A549 (cell line): ENCODE data around the gene IRF8. TPM values are rescaled to one million over a fixed set of nuclear protein-coding genes. Genes with fewer than 3 reads are reported as not detected.
"Not testable (repeated sequence)": the region's sequence is repeated elsewhere in the genome, so short reads cannot be mapped to it uniquely, and the experiment has no call there.

Source experiments
- ATAC-seq, 2 experiments: fragments of 200-7000 bp in 1 of 2; fragments of >200 bp in 1 of 2; cut with Nextera tagmentation in 1 of 2; cut with Tn5 transposase in 1 of 2; 3 replicates each; pipeline versions ENCODE4 v1.8.0 to v1.9.1; 2018 to 2020; ENCODE audit warnings: mild to moderate bottlenecking in 1 of 2, moderate library complexity in 1 of 2
- CTCF ChIA-PET: fragments of 300-600 bp; sonication (Branson Sonifier 250); formaldehyde crosslinking; extraction: SDS; loops from one replicate; lab custom pipeline; 2021; ENCODE audit warnings: antibody characterized with exemption, inconsistent platforms; lab: Yijun Ruan, JAX
- POLR2A ChIA-PET: fragments of 350-600 bp; formaldehyde crosslinking; extraction: SDS; loops from one replicate; lab custom pipeline; 2021; ENCODE audit warnings: antibody characterized with exemption, inconsistent platforms; lab: Yijun Ruan, JAX
- DNase-seq, 2 experiments: peaks; one replicate each; pipeline versions ENCODE4 v3.0.0 to v3.0.0-alpha.2; 2011 to 2016; ENCODE audit warnings: low read depth in 1 of 2, low spot score in 1 of 2
- FAIRE-seq: peaks from 2 replicates; lab custom pipeline; 2011; peaks lifted over from hg19 to GRCh38; lab: Jason Lieb, UNC
- H3K27ac ChIP-seq, 2 experiments: fragments of >200 bp; sonication (Bioruptor Twin); formaldehyde crosslinking; 3 replicates each; pipeline ENCODE4 v1.5.1; 2016 to 2017
- H3K4me1 ChIP-seq: fragments of >200 bp; sonication (Bioruptor Twin); formaldehyde crosslinking; 3 replicates; pipeline ENCODE4 v1.6.1; 2016
- H3K4me2 ChIP-seq: fragments of >200 bp; sonication (Bioruptor Twin); formaldehyde crosslinking; 3 replicates; pipeline ENCODE4 v1.6.1; 2016
- H3K4me3 ChIP-seq: fragments of >200 bp; sonication (Bioruptor Twin); formaldehyde crosslinking; 3 replicates; pipeline ENCODE4 v1.5.1; 2016
- H3K9me3 ChIP-seq: fragments of >200 bp; sonication (Bioruptor Twin); formaldehyde crosslinking; 3 replicates; pipeline ENCODE4 v1.6.1; 2016
- BCL3 ChIP-seq: fragments of >200 bp; sonication (Bioruptor Twin); formaldehyde crosslinking; IDR thresholded peaks from 3 replicates; pipeline ENCODE4 v1.6.1; 2016
- BHLHE40 ChIP-seq: IDR thresholded peaks from 2 replicates; pipeline ENCODE4 v1.6.1; 2012; ENCODE audit warnings: low read depth, low read length, inconsistent platforms
- CHD2 ChIP-seq: fragments of 150-350 bp; IDR thresholded peaks from 2 replicates; pipeline ENCODE4 v1.6.1; 2014; ENCODE audit warnings: low read length; ENCODE audit not compliant: partially characterized antibody
- CTCF ChIP-seq: fragments of >200 bp; sonication (Bioruptor Twin); formaldehyde crosslinking; IDR thresholded peaks from 3 replicates; pipeline ENCODE4 v1.5.1; 2016
- E2F6 ChIP-seq: IDR thresholded peaks from 2 replicates; pipeline ENCODE4 v1.6.1; 2012; ENCODE audit warnings: low read depth, borderline replicate concordance
- EHF ChIP-seq: fragments of 250-450 bp; sonication (Bioruptor Pico); IDR thresholded peaks from 2 replicates; pipeline ENCODE4 v1.5.0; 2020; ENCODE audit warnings: mild to moderate bottlenecking
- EHMT2 ChIP-seq: fragments of 200-600 bp; sonication (generic); IDR thresholded peaks from 2 replicates; pipeline ENCODE4 v1.6.1; 2016; ENCODE audit warnings: antibody characterized with exemption, low read depth, mild to moderate bottlenecking, moderate library complexity
- ELK1 ChIP-seq: fragments of 150-350 bp; IDR thresholded peaks from 2 replicates; pipeline ENCODE4 v1.6.1; 2014; ENCODE audit warnings: low read depth, mild to moderate bottlenecking, low read length
- EP300 ChIP-seq, 2 experiments: fragments of >200 bp; sonication (Bioruptor Twin); formaldehyde crosslinking; IDR thresholded peaks; 2 replicates in 1 of 2; 3 replicates in 1 of 2; pipeline ENCODE4 v1.6.1; 2016 to 2017
- FOSB ChIP-seq: fragments of 250-450 bp; sonication (Bioruptor Pico); IDR thresholded peaks from 2 replicates; pipeline ENCODE4 v1.5.0; 2020; ENCODE audit warnings: mild to moderate bottlenecking, moderate library complexity
- FOSL2 ChIP-seq, 2 experiments: fragments of 450-650 bp in 1 of 2; fragments of >200 bp in 1 of 2; sonication (Bioruptor Twin) in 1 of 2; formaldehyde crosslinking; IDR thresholded peaks; 2 replicates each; pipeline versions ENCODE4 v1.5.0 to v1.6.1; 2016 to 2020; ENCODE audit warnings: mild to moderate bottlenecking in 1 of 2, moderate library complexity in 1 of 2
- GATA3 ChIP-seq: IDR thresholded peaks from 2 replicates; pipeline ENCODE4 v1.6.1; 2012; ENCODE audit warnings: borderline replicate concordance
- HDAC2 ChIP-seq: fragments of 200-600 bp; sonication (generic); IDR thresholded peaks from 2 replicates; pipeline ENCODE4 v1.6.1; 2016
- HES2 ChIP-seq: fragments of >200 bp; sonication (Bioruptor Twin); formaldehyde crosslinking; IDR thresholded peaks from 2 replicates; pipeline ENCODE4 v1.6.1; 2016
- HEYL ChIP-seq: fragments of 250-450 bp; sonication (Bioruptor Pico); IDR thresholded peaks from 2 replicates; pipeline ENCODE4 v1.8.0; 2021; ENCODE audit warnings: mild to moderate bottlenecking, moderate library complexity
- HOXA7 ChIP-seq: fragments of 250-450 bp; sonication (Bioruptor Pico); IDR thresholded peaks from 2 replicates; pipeline ENCODE4 v1.5.0; 2020; ENCODE audit warnings: mild to moderate bottlenecking, moderate library complexity
- HOXB13 ChIP-seq: fragments of 250-450 bp; sonication (Bioruptor Pico); IDR thresholded peaks from 2 replicates; pipeline ENCODE4 v1.5.0; 2020; ENCODE audit warnings: low read depth, mild to moderate bottlenecking, moderate library complexity
- JUN ChIP-seq, 2 experiments: fragments of >200 bp; sonication (Bioruptor Twin); formaldehyde crosslinking; IDR thresholded peaks; 2 replicates in 1 of 2; 3 replicates in 1 of 2; pipeline ENCODE4 v1.6.1; 2016 to 2017
- KDM1A ChIP-seq: fragments of 200-600 bp; sonication (generic); IDR thresholded peaks from 2 replicates; pipeline ENCODE4 v1.6.1; 2016; ENCODE audit warnings: low read depth, mild to moderate bottlenecking
- KDM5A ChIP-seq: fragments of 200-600 bp; sonication (generic); IDR thresholded peaks from 2 replicates; pipeline ENCODE4 v1.6.1; 2016; ENCODE audit warnings: antibody characterized with exemption, mild to moderate bottlenecking
- MAFK ChIP-seq: fragments of 450-650 bp; IDR thresholded peaks from 2 replicates; pipeline ENCODE4 v1.6.1; 2014; ENCODE audit not compliant: partially characterized antibody
- NFE2L2 ChIP-seq: fragments of 150-350 bp; conservative IDR thresholded peaks from 2 replicates; pipeline ENCODE4 v1.6.1; 2014; ENCODE audit warnings: low read length
- NPAS2 ChIP-seq: fragments of 250-450 bp; sonication (Bioruptor Pico); IDR thresholded peaks from 2 replicates; pipeline ENCODE4 v1.8.0; 2022; ENCODE audit warnings: mild to moderate bottlenecking, moderate library complexity, borderline replicate concordance
- NR3C1 ChIP-seq: fragments of >200 bp; sonication (Bioruptor Twin); formaldehyde crosslinking; IDR thresholded peaks from 3 replicates; pipeline ENCODE4 v1.6.1; 2017
- PHF8 ChIP-seq: fragments of 200-600 bp; sonication (generic); IDR thresholded peaks from 2 replicates; pipeline ENCODE4 v1.6.1; 2016; ENCODE audit warnings: low read depth, mild to moderate bottlenecking, antibody characterized with exemption, moderate library complexity, borderline replicate concordance
- POLR2A ChIP-seq: IDR thresholded peaks from 2 replicates; pipeline ENCODE4 v1.6.1; 2012; ENCODE audit warnings: mild to moderate bottlenecking, low read length
- POLR2AphosphoS2 ChIP-seq: conservative IDR thresholded peaks from 2 replicates; pipeline ENCODE4 v1.6.1; 2012; ENCODE audit warnings: low read length, improper control_type of control experiment, inconsistent platforms
- RFX5 ChIP-seq: fragments of 450-650 bp; IDR thresholded peaks from 2 replicates; pipeline ENCODE4 v1.7.1; 2014; ENCODE audit warnings: antibody characterized with exemption, mild to moderate bottlenecking, moderate library complexity
- TFCP2L1 ChIP-seq: fragments of 250-450 bp; sonication (Bioruptor Pico); IDR thresholded peaks from 2 replicates; pipeline ENCODE4 v1.5.0; 2021; ENCODE audit warnings: mild to moderate bottlenecking
- USF2 ChIP-seq: fragments of 450-650 bp; IDR thresholded peaks from 2 replicates; pipeline ENCODE4 v1.6.1; 2014; ENCODE audit warnings: antibody characterized with exemption
- ZFP36 ChIP-seq: fragments of 450-650 bp; IDR thresholded peaks from 2 replicates; pipeline ENCODE4 v1.6.1; 2014; ENCODE audit warnings: borderline replicate concordance; ENCODE audit not compliant: partially characterized antibody
- ZNF302 ChIP-seq: fragments of 250-450 bp; sonication (Bioruptor Pico); IDR thresholded peaks from 2 replicates; pipeline ENCODE4 v1.9.0; 2021; ENCODE audit warnings: inconsistent platforms, mild to moderate bottlenecking, moderate library complexity
- WGBS: methylation state at CpG from one replicate; pipeline ENCODE4 v1.1.6; 2017; ENCODE audit errors: missing lambda C conversion rate; 5-methylcytosine and 5-hydroxymethylcytosine counted together
- polyA plus RNA-seq, 4 experiments: library from polyadenylated mRNA; depleted of rRNA in 3 of 4; stranded (reverse); fragments of >200 nt; fragmentation: RNase III in 1 of 4; extraction: RNeasy Plus Mini Kit Qiagen cat#74134 plus additional on column Dnase treatment in 1 of 4; gene quantifications; 2 replicates in 3 of 4; 3 replicates in 1 of 4; pipeline ENCODE4 v1.2.3, GENCODE V29; 2011 to 2017

Gene IRF8
- polyA plus RNA-seq, 2 of the 4 experiments (the other 2 are of a cell fraction): 0.16 to 0.18 TPM

GRCh38 chr16:85872734-85873133 is 26.2 kb upstream of the IRF8 start:
- TF ChIP-seq E2F6 (no peak), NPAS2 (no peak), CHD2 (no peak), POLR2AphosphoS2 (no peak), HEYL (no peak), JUN (IDR thresholded peaks at IDR 0.05) (no peak), PHF8 (no peak), ZNF302 (no peak), MAFK (no peak), NR3C1 (no peak), USF2 (no peak), TFCP2L1 (CRISPR knock-in tag) (no peak), HDAC2 (no peak), HOXA7 (CRISPR knock-in tag) (no peak), FOSL2 (IDR thresholded peaks at IDR 0.05) (no peak), FOSL2 (CRISPR knock-in tag; IDR thresholded peaks at IDR 0.05) (no peak)
- H3K4me3 ChIP-seq: no peak overlapping the region
- DNase-seq: no peak
- no peaks in the 10 kb centered on the region for H3K4me1 ChIP-seq
- CTCF ChIA-PET: no interaction called here
- POLR2A ChIA-PET: no interaction called here
- ATAC-seq: no peak
- no peaks in the 10 kb centered on the region for H3K9me3 ChIP-seq
- H3K27ac ChIP-seq: no peak overlapping the region
- WGBS: 76% methylated on average over 7 of the region's 7 CpGs
- no peak overlapping the region for H3K4me2 ChIP-seq
- no peak for FAIRE-seq

GRCh38 chr16:85873153-85873552 is 25.8 kb upstream of the IRF8 start:
- TF ChIP-seq EP300 (IDR thresholded peaks at IDR 0.05) (no peak), FOSB (CRISPR knock-in tag) (no peak), CTCF (no peak), HES2 (no peak), BHLHE40 (no peak), RFX5 (no peak), EHF (CRISPR knock-in tag) (no peak), KDM5A (no peak), E2F6 (no peak), GATA3 (no peak), NFE2L2 (no peak), POLR2A (no peak), EHMT2 (no peak), KDM1A (no peak), BCL3 (no peak), CHD2 (no peak), HOXB13 (CRISPR knock-in tag) (no peak), ELK1 (no peak), ZFP36 (no peak)
- ChIA-PET CTCF (no interaction called here), POLR2A (no interaction called here)
- H3K4me3 ChIP-seq: no peak overlapping the region
- no peak overlapping the region for H3K4me2 ChIP-seq
- no peaks in the 10 kb centered on the region for H3K9me3 ChIP-seq
- no peaks in the 10 kb centered on the region for H3K4me1 ChIP-seq
- no peak for ATAC-seq
- H3K27ac ChIP-seq: no peak overlapping the region
- no peak for DNase-seq
- FAIRE-seq: no peak
- 33% methylated on average over 8 of the region's 8 CpGs for WGBS

GRCh38 chr16:85874031-85874430 is 24.9 kb upstream of the IRF8 start:
- H3K4me3 ChIP-seq, CTCF ChIA-PET, H3K4me1 ChIP-seq, FAIRE-seq, H3K4me2 ChIP-seq, H3K9me3 ChIP-seq, ATAC-seq, DNase-seq, POLR2A ChIA-PET, H3K27ac ChIP-seq: not testable (repeated sequence)
- 47% methylated on average over 5 of the region's 5 CpGs for WGBS
